CD4-positive, alpha-beta T cell treated with Interleukin-17A for 1 hour (primary cell): Measurements from ENCODE around the gene TOPAZ1.

Source experiments
- DNase-seq: peaks from one replicate; pipeline ENCODE4 v3.0.0-alpha.2; 2020

TOPAZ1 gene

GRCh38 chr3:44241706-44242105, at the start of gene TOPAZ1:
Gene TOPAZ1 (plus strand): TSS chr3:44241886. CDS start chr3:44242054, 168 bp downstream.
- DNase-seq, result no peak

- DNase-seq, result peak; percentile 66
Measured at GRCh38 chr3:44198284-44199269, 43.1 kb upstream of the TOPAZ1 start.

- DNase-seq, result no peak
Measured at GRCh38 chr3:44206261-44206660, 35.4 kb upstream of the TOPAZ1 start.

GRCh38 chr3:44206862-44207652, 34.6 kb upstream of the TOPAZ1 start:
- DNase-seq, result no peak

GRCh38 chr3:44208086-44208485, 33.6 kb upstream of the TOPAZ1 start:
- peak; percentile 20 for DNase-seq

GRCh38 chr3:44208568-44208967, 33.1 kb upstream of the TOPAZ1 start:
- DNase-seq, result no peak

GRCh38 chr3:44210967-44211366, 30.7 kb upstream of the TOPAZ1 start:
- no peak for DNase-seq

- DNase-seq, result no peak
Measured at GRCh38 chr3:44222337-44222736, 19.3 kb upstream of the TOPAZ1 start.

- no peak for DNase-seq
Measured at GRCh38 chr3:44223299-44223698, 18.4 kb upstream of the TOPAZ1 start.

GRCh38 chr3:44224131-44224530, 17.6 kb upstream of the TOPAZ1 start:
- DNase-seq, result no peak

- DNase-seq, result no peak
Measured at GRCh38 chr3:44226573-44226972, 15.1 kb upstream of the TOPAZ1 start.

GRCh38 chr3:44227632-44228031, 14.1 kb upstream of the TOPAZ1 start:
- DNase-seq, result no peak

- DNase-seq, result no peak
Measured at GRCh38 chr3:44228900-44229299, 12.8 kb upstream of the TOPAZ1 start.

- no peak for DNase-seq
Measured at GRCh38 chr3:44232407-44232806, 9.3 kb upstream of the TOPAZ1 start.

- DNase-seq, result no peak
Measured at GRCh38 chr3:44234648-44235268, 6.9 kb upstream of the TOPAZ1 start.

GRCh38 chr3:44235604-44236484, 5.8 kb upstream of the TOPAZ1 start:
- DNase-seq, result peak; percentile 59

GRCh38 chr3:44236485-44236908, 5.2 kb upstream of the TOPAZ1 start:
- no peak for DNase-seq

GRCh38 chr3:44237161-44237560, 4.5 kb upstream of the TOPAZ1 start:
- no peak for DNase-seq

- DNase-seq, result no peak
Measured at GRCh38 chr3:44237665-44238064, 4.0 kb upstream of the TOPAZ1 start.

- DNase-seq, result no peak
Measured at GRCh38 chr3:44238889-44239288, 2.8 kb upstream of the TOPAZ1 start.

GRCh38 chr3:44240061-44240460, 1.6 kb upstream of the TOPAZ1 start:
- no peak for DNase-seq

- DNase-seq, result no peak
Measured at GRCh38 chr3:44242721-44243120, 1.0 kb downstream of the TOPAZ1 start.
